Pons (tissue), 1 donor: Measurements from ENCODE around the gene SMIM35.
A peak's percentile ranks its signal among the peaks of the same experiment; 100 is the strongest.
"Not testable (repeated sequence)": the region's sequence is repeated elsewhere in the genome, so short reads cannot be mapped to it uniquely, and the experiment has no call there.

ENCODE experiments used
- DNase-seq: peaks from one replicate; pipeline ENCODE4 v3.0.0-alpha.2; 2016; ENCODE audit warnings: low spot score

The SMIM35 gene

DNA sequence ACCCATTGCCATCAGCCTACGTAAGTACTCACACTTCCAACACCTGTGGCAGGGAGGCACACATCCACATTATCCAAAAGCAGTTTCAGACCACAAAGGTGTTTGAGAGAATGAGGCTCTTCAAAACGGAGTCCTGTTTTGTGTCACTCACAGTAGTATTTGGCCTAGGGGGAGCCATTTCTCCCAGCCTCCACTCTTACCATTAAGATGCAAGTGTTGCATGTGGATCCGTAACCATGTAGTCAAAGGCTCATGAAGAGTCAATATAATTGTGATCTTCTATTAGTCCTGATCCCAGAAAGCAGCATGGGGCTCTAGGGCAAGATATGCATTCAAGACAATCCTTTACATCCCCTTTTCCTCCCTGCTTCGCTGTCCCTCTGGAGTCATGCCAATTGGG is 59.1 kb downstream of the SMIM35 start:
- no peak for DNase-seq

GRCh38 chr11:118021146-118021545 is 65.6 kb downstream of the SMIM35 start:
- DNase-seq: no peak

DNA sequence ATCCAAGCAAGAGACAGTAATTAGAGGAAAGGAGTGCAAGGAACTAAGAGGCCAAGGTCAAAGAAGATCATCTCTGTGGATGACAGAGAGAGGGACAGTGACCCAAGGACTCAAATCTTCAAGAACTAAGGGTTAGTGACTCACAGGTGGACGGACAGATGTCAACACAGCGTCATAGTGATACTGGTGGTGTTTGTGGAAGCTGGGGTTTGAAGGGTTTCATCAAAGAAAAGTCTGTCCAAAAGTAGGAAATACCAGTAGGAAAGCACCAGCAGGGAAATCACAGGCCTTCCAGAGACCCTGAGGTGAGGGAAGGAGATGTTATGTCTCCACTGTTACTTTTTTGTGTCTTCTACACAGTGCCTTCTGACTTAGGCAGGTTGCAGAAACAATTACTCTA is 68.4 kb downstream of the SMIM35 start:
- no peak for DNase-seq

DNA sequence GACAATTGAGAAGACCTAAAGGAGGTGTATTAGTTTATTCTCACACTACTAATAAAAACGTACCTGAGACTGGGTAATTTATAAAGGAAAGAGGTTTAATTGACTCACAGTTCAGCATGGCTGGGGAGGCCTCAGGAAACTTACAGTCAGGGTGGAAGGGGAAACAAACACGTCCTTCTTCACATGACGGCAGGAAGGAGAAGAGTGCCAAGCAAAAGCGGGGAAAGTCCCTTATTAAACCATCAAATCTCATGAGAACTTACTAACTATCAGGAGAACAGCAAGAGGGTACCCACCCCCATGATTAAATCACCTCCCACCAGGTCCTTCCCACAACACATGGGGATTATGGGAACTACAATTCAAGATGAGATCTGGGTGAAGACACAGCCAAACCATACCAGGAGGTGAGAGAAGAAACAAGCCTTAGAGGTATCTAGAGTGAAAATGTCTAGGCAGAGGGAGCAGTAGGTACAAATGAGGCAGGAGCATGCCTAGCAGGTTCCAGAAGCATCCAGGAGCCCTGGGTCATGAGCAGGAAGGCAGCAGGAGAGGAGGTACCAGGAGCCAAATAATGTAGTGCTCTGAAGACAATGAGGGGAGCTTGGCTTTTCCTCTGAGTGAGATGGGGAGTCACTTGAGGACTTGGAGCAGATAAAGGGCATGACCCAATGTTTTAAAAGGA is 69.0 kb downstream of the SMIM35 start:
- no peak for DNase-seq

GRCh38 chr11:118017111-118017510 is 69.7 kb downstream of the SMIM35 start:
- no peak for DNase-seq

DNA sequence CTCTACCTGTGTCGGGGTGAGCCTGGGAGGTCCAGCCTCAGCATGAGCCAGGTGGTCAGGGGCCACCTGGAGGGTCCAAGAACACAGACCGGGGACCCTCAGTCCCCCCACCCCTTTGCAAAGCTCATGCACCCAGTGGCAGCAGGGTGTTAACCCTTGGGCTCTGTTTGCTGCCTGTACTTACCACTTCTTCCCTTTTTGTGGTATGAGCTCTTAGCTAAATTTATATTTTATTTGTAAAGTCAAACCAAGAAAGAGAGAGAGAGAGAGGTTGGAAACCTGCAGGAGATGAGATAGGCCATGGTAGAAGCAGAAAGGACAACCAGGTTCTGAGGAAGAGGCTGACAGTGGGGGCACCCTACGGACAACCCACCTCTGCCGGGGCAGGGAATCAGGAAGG is 70.7 kb downstream of the SMIM35 start:
- no peak for DNase-seq

GRCh38 chr11:118015385-118015841 is 71.3 kb downstream of the SMIM35 start:
- DNase-seq: no peak

GRCh38 chr11:118014022-118014421 is 72.7 kb downstream of the SMIM35 start:
- no peak for DNase-seq

DNA sequence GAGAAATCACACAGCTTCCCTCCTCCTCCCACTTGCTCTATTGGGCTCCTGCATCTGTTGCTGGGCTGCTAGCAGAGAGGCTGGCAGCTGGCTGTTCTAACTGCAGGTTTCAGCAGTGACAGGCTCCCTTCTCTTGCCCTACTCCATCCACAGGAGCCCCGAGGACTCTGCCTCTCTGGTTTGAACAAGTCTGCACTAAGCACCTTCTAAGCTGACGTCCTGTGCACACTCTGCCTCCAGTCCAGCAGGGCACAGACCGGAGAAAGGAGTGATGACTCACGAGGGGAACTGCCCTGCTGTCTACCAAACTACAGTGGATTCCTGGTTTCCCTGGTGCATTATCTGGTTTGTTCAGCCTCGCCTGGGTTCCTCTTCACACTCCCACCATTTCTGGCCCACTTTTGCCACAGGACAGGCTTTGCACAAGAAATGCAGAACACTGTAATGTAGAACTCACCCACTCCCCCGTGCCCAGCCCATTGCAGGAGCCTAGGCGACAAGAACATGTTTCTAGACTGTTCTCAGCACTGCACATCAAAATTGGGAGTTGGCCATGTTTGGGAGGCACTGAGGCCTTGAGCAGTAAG is 74.6 kb downstream of the SMIM35 start:
- peak; percentile 54 for DNase-seq

DNA sequence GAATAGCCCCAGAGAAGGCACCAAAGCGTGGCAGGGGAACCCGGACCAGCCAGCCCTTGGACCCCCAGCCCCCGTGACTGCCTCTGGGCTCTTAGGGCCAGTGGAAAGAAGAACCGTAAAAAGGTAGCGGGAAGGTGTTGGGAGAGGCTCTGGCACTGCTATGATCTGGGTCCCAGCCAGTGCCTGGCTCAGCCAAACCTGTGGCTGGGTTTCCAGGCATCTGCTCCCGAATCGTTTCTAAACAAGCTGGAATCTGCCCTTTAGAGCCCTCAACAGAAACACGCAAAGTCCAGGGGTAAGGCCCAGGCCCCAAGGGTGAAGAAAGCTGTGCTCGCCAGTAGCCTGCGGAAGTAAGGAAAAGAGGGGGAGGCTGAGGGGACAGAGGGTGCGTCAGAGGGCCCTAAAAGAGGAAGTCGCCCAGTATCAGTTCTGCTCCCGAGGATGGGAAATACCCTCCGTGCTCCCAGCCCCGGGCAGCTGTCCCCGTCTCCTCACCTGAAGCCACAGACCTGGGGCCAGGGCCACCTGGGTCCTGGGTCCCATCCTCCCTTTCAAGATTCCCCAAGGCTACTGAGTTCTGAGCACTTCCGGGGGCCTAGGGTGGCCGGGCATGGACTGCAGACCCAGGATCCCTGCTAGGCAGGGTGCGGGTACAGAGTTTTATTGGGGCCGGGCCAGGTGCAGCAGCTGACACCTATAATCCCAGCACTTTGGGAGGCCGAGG is 75.9 kb downstream of the SMIM35 start:
- DNase-seq: peak; percentile 80

DNA sequence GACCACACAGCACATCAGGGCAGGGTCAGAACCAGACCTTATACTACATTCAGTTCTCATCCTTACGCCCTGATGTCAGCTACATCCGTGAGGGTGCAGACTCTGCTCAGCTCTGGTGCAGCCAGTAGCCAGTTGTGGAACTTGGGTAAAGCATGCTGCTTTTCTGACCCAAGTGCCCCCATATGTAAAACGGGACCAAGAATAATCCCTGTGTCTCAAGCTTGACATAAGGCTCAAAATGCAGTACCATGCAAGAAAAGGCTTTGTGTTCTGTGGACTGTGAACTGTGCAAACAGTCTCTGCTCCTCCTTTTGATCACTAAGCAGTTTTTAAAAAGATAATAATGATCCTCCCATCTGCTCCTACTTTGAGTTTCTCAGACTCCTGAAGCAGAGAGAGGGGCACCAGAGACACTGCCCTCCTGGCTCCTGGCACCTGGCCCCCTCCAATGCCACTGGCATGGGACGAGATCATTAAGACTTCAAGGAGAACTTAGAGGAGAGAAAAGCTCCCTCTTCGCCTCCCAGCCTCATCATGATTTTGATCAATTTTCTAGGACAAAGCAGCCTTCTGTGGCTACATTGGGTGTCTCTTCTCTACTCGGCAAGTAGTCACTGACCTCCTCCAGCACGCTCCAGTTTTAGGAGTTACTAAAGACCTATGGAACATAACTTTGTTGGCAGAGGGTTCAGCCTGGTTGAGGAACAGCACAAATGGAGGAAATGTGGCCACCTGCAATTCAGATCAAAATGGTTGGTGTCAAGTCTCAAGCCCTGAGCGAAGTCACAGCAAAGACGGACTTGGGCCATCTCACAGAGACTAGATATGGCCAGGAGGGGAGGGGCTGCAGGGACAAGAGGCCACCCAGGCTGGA is 76.7 kb downstream of the SMIM35 start:
- DNase-seq: no peak

DNA sequence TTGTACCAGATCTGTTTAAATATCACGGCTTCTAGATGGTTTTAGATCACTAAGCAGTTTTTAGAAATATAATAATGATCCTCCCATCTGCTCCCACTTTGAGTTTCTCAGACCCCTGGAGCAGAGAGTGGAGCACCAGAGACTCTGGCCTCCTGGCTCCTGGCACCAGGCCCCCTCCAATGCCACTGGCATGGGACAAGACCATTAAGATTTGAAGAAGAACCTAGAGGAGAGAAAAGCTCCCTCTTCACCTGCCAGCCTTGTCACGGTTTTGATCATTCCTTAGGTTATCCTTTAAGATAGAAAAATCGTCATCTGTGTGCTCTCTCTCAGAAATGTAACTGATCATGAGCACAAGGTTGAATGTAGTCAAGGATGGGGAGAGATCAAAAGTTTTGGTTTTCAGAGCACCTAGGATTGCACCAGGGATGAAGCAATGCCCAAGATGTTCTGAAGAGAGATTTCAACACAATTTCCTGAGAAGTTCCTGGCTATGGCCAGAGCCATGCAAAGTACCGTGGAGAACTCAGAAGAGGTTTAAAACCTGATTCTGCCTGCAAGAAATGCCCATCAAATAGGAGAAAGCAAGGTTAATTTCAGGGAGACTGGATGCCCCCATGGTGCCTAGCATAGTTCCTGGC is 78.4 kb downstream of the SMIM35 start:
- no peak for DNase-seq

- not testable (repeated sequence) for DNase-seq
Observed at GRCh38 chr11:118007563-118008270, 79.0 kb downstream of the SMIM35 start.

- DNase-seq: no peak
Observed at GRCh38 chr11:118007040-118007439, 79.7 kb downstream of the SMIM35 start.

- no peak for DNase-seq
Observed at GRCh38 chr11:118006153-118006534, 80.6 kb downstream of the SMIM35 start.

GRCh38 chr11:118005224-118006152 is 81.3 kb downstream of the SMIM35 start:
- no peak for DNase-seq

GRCh38 chr11:118004543-118005223 is 82.1 kb downstream of the SMIM35 start:
- DNase-seq: no peak

GRCh38 chr11:118003456-118003855 is 83.3 kb downstream of the SMIM35 start:
- DNase-seq: no peak
